KMS-11 (cell line): ENCODE results near the gene ZNF22.

Experiments used
- H2AFZ ChIP-seq: fragments of 200-600 bp; sonication (generic); 2 replicates; pipeline ENCODE4 v1.6.1; 2016; ENCODE audit warnings: antibody characterized with exemption, mixed run types, low read depth
- H3K27ac ChIP-seq: fragments of 200-600 bp; sonication (generic); 2 replicates; pipeline ENCODE4 v1.6.1; 2016; ENCODE audit warnings: mild to moderate bottlenecking, mixed run types
- H3K27me3 ChIP-seq: fragments of 200-600 bp; sonication (generic); 2 replicates; pipeline ENCODE4 v1.6.1; 2017; ENCODE audit warnings: mild to moderate bottlenecking, low read depth, mixed run types, moderate library complexity; ENCODE audit not compliant: insufficient read depth
- H3K36me3 ChIP-seq: fragments of 200-600 bp; sonication (generic); 2 replicates; pipeline ENCODE4 v1.6.1; 2017; ENCODE audit warnings: mild to moderate bottlenecking, mixed run types; ENCODE audit not compliant: insufficient read depth
- H3K4me1 ChIP-seq: fragments of 200-600 bp; sonication (generic); 2 replicates; pipeline ENCODE4 v1.6.1; 2016; ENCODE audit warnings: mild to moderate bottlenecking, low read depth, mixed run types; ENCODE audit not compliant: poor library complexity, severe bottlenecking
- H3K4me2 ChIP-seq: fragments of 200-600 bp; sonication (generic); 2 replicates; pipeline ENCODE4 v1.7.0; 2016; ENCODE audit warnings: mild to moderate bottlenecking, mixed run types
- H3K4me3 ChIP-seq: fragments of 200-600 bp; sonication (generic); IDR thresholded peaks from 2 replicates; pipeline ENCODE4 v1.6.1; 2017; ENCODE audit warnings: low read depth, low read length, mixed read lengths; ENCODE audit not compliant: insufficient read depth
- H3K79me2 ChIP-seq: fragments of 200-600 bp; sonication (generic); 2 replicates; pipeline ENCODE4 v1.6.1; 2016; ENCODE audit warnings: low read depth, mixed run types; ENCODE audit not compliant: insufficient read depth
- H3K9ac ChIP-seq: fragments of 200-600 bp; sonication (generic); 2 replicates; pipeline ENCODE4 v1.6.1; 2016; ENCODE audit warnings: mild to moderate bottlenecking, mixed run types
- H4K20me1 ChIP-seq: fragments of 200-600 bp; sonication (generic); 2 replicates; pipeline ENCODE4 v1.6.1; 2016; ENCODE audit warnings: mild to moderate bottlenecking, mixed run types; ENCODE audit not compliant: insufficient read depth
- CTCF ChIP-seq: fragments of 200-600 bp; sonication (generic); conservative IDR thresholded peaks from 2 replicates; pipeline ENCODE4 v1.6.1; 2017; ENCODE audit warnings: low read depth, mild to moderate bottlenecking, antibody characterized with exemption, low read length, moderate library complexity, mixed read lengths

The ZNF22 gene

GRCh38 chr10:44993226-44993921 lies 7.3 kb upstream of the ZNF22 start:
- Histone ChIP-seq H3K27me3 (no peaks in the 10 kb centered on the region), H3K27ac (peak overlapping the region; percentile 72; the same call in 1 of the 2 replicates), H3K4me3 (no peak overlapping the region), H3K79me2 (no peaks in the 10 kb centered on the region), H3K4me2 (peak overlapping the region; percentile 7; the same call in 1 of the 2 replicates), H2AFZ (no peak overlapping the region), H3K36me3 (peaks cover 3% of the 10 kb centered on the region; the same call in 1 of the 2 replicates), H4K20me1 (no peaks in the 10 kb centered on the region), H3K4me1 (peaks cover 82% of the 10 kb centered on the region), H3K9ac (no peak overlapping the region)
- TF ChIP-seq CTCF: no peak

DNA sequence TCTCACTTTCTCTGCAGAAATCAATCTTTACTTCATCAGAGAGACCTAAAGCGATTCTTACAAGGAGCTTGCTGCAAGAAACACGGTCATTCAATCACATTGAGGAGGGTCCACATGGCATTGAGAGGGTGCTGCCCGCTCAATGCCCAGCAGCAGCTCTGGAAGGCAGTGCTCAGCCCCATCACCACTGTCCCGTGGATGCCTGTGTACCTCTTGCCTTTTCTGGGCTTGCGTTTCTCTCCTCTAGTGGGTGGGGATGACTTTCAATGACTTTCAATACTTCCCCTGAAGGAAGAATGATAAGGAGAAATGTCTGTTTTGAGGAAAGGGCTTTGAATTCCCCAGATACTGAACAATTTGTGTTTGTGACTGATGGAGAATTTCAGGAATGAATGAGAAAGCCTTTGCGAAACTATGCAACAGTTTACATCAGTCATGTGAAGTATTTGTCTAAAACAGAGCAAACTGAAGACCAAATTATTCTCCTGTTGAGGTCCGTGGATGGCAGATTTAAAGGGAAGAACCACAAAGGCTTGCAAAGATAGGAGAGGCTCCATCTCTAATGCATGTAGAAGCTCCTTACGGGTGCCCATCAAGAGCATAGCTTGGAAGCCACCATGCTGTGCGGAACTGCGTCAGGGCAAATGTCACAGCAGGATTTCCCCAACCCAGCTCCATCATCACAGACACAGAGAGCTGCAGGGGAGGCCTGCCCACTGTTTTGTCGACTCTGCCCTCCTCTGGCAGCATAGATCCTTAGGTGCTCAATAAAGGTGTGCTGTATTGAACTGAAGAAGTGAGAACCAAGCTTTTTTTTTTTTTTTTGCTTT lies 6.6 kb upstream of the ZNF22 start:
- Histone ChIP-seq H3K4me1 (peaks cover 82% of the 10 kb centered on the region), H3K9ac (no peak overlapping the region), H3K4me3 (no peak overlapping the region), H3K27ac (peak overlapping the region; percentile 72; the same call in 1 of the 2 replicates), H3K79me2 (no peaks in the 10 kb centered on the region), H3K4me2 (peak overlapping the region; percentile 48), H4K20me1 (no peaks in the 10 kb centered on the region), H3K36me3 (peaks cover 3% of the 10 kb centered on the region; the same call in 1 of the 2 replicates), H3K27me3 (no peaks in the 10 kb centered on the region), H2AFZ (no peak overlapping the region)
- TF ChIP-seq CTCF: no peak

DNA sequence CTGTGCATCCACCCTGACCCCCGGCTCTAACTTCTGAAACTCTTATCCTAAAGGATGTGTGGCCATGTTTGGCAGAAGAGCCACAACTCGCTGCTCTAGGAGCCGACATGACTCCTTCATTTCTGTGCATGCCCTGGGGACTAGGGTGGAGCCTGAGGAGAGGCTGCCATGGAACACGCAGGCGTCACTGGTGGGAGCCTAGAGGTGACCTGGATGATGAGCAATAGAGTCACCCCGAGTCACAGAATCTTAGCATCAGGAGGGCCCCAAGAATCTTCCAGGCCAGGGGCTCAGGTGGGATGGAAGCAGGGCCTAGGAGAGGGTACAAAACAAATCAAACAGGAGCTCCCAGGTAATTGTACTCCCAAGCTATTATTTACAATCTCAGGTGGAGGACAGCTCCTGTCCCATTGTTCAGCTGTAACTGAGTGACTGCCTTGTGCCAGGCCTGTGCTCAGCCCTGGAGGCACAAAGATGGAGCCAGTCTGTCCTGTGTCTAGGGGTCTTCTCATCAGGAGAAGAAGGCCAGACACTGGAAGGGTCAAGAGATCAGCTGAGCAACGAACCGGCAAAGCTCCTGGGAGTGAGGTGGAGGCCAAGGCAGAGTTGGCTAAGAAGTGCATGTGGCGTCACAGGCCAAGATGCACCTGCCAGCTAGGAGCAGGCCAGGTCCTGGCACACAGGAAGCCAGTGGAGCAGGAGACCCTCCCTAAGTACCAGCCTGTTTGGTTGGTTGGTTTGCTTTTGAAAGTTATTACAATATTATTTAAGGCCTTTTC lies 5.8 kb upstream of the ZNF22 start:
- H2AFZ ChIP-seq: no peak overlapping the region
- no peak for TF ChIP-seq CTCF
- peaks cover 86% of the 10 kb centered on the region for H3K4me1 ChIP-seq
- no peaks in the 10 kb centered on the region for H4K20me1 ChIP-seq
- H3K4me2 ChIP-seq: peak overlapping the region; percentile 48
- no peaks in the 10 kb centered on the region for H3K27me3 ChIP-seq
- peaks cover 3% of the 10 kb centered on the region; the same call in 1 of the 2 replicates for H3K36me3 ChIP-seq
- no peaks in the 10 kb centered on the region for H3K79me2 ChIP-seq
- H3K4me3 ChIP-seq: no peak overlapping the region
- H3K27ac ChIP-seq: peak overlapping the region; percentile 72
- no peak overlapping the region; the same call in 1 of the 2 replicates for H3K9ac ChIP-seq

GRCh38 chr10:44995581-44995913 lies 5.2 kb upstream of the ZNF22 start:
- Histone ChIP-seq H3K36me3 (peaks cover 3% of the 10 kb centered on the region; the same call in 1 of the 2 replicates), H3K9ac (peak overlapping the region; percentile 26; the same call in 1 of the 2 replicates), H3K27me3 (no peaks in the 10 kb centered on the region), H3K4me3 (no peak overlapping the region), H3K27ac (peak overlapping the region; percentile 72), H4K20me1 (no peaks in the 10 kb centered on the region), H3K4me1 (peaks cover 85% of the 10 kb centered on the region), H2AFZ (no peak overlapping the region), H3K4me2 (peak overlapping the region; percentile 48), H3K79me2 (no peaks in the 10 kb centered on the region)
- TF ChIP-seq CTCF: no peak
